ENCODE results near the gene PRSS22. TPM values are rescaled to one million over a fixed set of nuclear protein-coding genes. Genes with fewer than 3 reads are reported as not detected.

PRSS22 gene
- total and polyA plus RNA-seq, 2 donors (not counting 1 experiment from before 2014, with no cell fraction given) = not detected

- DNase-seq (no peak), ATAC-seq (ENCODE audit: low read depth) (no peak)
- Mint-ChIP-seq H3K27me3 (peaks cover 43% of the 10 kb centered on the region), H3K27ac (no peak overlapping the region), H3K4me3 (no peak overlapping the region), H3K9me3 (ENCODE audit: insufficient read depth) (no peaks in the 10 kb centered on the region), H3K4me1 (no peaks in the 10 kb centered on the region)
- Histone ChIP-seq H3K79me2 (ENCODE audit: control insufficient read depth, insufficient read depth, low read length) (no peaks in the 10 kb centered on the region), H3K4me3 (ENCODE audit: control extremely low read depth in 1 of 5, extremely low read depth in 1 of 5, insufficient read depth in 1 of 5, low read depth in 2 of 5, low read length in 4 of 5) (no peak overlapping the region), H4K20me1 (ENCODE audit: control insufficient read depth, insufficient read depth, low read length, poor library complexity, severe bottlenecking) (no peaks in the 10 kb centered on the region), H3K36me3 (replicated peaks in 1 of 2; ENCODE audit: control extremely low read depth in 1 of 2, control insufficient read depth in 1 of 2, extremely low read depth in 1 of 2, insufficient read depth in 2 of 2, low read length in 1 of 2) (no peaks in the 10 kb centered on the region), H2AFZ (ENCODE audit: insufficient read depth, low read depth, low read length, poor library complexity, severe bottlenecking) (no peak overlapping the region), H3K9ac (ENCODE audit: low read length) (no peak overlapping the region), H3K4me2 (replicated peaks; ENCODE audit: low read depth, low read length, poor library complexity, severe bottlenecking) (no peak overlapping the region), H3K27ac (ENCODE audit: low read length in 2 of 2) (no peak overlapping the region), H3K4me1 (ENCODE audit: control insufficient read depth in 2 of 2, insufficient read depth in 2 of 2, low read length in 2 of 2) (peaks cover 0 to 10% of the 10 kb centered on the region in 2 donors), H3K27me3 (replicated peaks in 1 of 4; ENCODE audit: control extremely low read depth in 1 of 4, control insufficient read depth in 3 of 4, insufficient read depth in 4 of 4, low read length in 3 of 4) (peaks cover 0 to 44% (median 4%) of the 10 kb centered on the region in 4 experiments), H3K9me3 (ENCODE audit: control extremely low read depth in 1 of 3, control insufficient read depth in 2 of 3, insufficient read depth in 1 of 3, low read length in 2 of 3) (no peaks in the 10 kb centered on the region)
- WGBS (ENCODE audit: insufficient coverage) = 55% methylated on average over 15 of the region's 22 CpGs
- intact Hi-C loops (cut with micrococcal nuclease) = no loop called here
- ChIA-PET CTCF (no interaction called here), POLR2A (no interaction called here)
- TF ChIP-seq, protein P1, sequence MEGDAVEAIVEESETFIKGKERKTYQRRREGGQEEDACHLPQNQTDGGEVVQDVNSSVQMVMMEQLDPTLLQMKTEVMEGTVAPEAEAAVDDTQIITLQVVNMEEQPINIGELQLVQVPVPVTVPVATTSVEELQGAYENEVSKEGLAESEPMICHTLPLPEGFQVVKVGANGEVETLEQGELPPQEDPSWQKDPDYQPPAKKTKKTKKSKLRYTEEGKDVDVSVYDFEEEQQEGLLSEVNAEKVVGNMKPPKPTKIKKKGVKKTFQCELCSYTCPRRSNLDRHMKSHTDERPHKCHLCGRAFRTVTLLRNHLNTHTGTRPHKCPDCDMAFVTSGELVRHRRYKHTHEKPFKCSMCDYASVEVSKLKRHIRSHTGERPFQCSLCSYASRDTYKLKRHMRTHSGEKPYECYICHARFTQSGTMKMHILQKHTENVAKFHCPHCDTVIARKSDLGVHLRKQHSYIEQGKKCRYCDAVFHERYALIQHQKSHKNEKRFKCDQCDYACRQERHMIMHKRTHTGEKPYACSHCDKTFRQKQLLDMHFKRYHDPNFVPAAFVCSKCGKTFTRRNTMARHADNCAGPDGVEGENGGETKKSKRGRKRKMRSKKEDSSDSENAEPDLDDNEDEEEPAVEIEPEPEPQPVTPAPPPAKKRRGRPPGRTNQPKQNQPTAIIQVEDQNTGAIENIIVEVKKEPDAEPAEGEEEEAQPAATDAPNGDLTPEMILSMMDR (IDR thresholded peaks at IDR 0.05) = no peak
- TF ChIP-seq EZH2 (IDR thresholded peaks at IDR 0.05; ENCODE audit: borderline replicate concordance, insufficient read depth, low read depth, low read length, poor library complexity, severe bottlenecking) = no peak
Measured at GRCh38 chr16:2835638-2836493, 22.1 kb downstream of the PRSS22 start.

DNA sequence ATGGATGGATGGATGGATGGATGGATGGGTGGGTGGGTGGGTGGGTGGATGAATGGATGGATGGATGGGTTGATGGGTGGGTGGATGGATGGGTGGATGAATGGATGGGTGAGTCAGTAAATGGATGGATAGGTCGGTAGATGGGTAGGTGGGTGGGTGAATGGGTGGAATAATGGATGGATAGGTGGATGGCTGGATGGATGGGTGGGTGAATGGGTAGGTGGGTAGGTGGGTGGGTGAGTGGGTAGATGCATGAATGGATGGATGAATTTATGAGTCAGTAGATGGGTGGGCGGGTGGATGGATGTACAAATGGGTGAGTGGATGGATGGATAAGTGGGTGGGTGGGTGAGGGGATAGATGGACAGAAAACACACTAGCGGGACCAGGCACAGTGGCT lies 23.0 kb downstream of the PRSS22 start:
- H3K27ac ChIP-seq (ENCODE audit: low read length in 2 of 2) = no peak overlapping the region
- Mint-ChIP-seq H3K9me3 (ENCODE audit: insufficient read depth) (no peaks in the 10 kb centered on the region), H3K27me3 (peaks cover 45% of the 10 kb centered on the region), H3K27ac (no peak overlapping the region), H3K4me3 (no peak overlapping the region), H3K4me1 (no peaks in the 10 kb centered on the region)
- H3K4me3 ChIP-seq (ENCODE audit: control extremely low read depth in 1 of 5, extremely low read depth in 1 of 5, insufficient read depth in 1 of 5, low read depth in 2 of 5, low read length in 4 of 5) = no peak overlapping the region
- ChIA-PET POLR2A (no interaction called here), CTCF (no interaction called here)
- peaks cover 0 to 49% (median 4%) of the 10 kb centered on the region in 4 experiments for H3K27me3 ChIP-seq (replicated peaks in 1 of 4; ENCODE audit: control extremely low read depth in 1 of 4, control insufficient read depth in 3 of 4, insufficient read depth in 4 of 4, low read length in 3 of 4)
- no peak overlapping the region for H2AFZ ChIP-seq (ENCODE audit: insufficient read depth, low read depth, low read length, poor library complexity, severe bottlenecking)
- no peaks in the 10 kb centered on the region for H4K20me1 ChIP-seq (ENCODE audit: control insufficient read depth, insufficient read depth, low read length, poor library complexity, severe bottlenecking)
- ATAC-seq (ENCODE audit: low read depth) (no peak), DNase-seq (no peak)
- H3K4me1 ChIP-seq (ENCODE audit: control insufficient read depth in 2 of 2, insufficient read depth in 2 of 2, low read length in 2 of 2) = peaks cover 0 to under 1% of the 10 kb centered on the region in 2 donors
- no peak overlapping the region for H3K9ac ChIP-seq (ENCODE audit: low read length)
- H3K4me2 ChIP-seq (replicated peaks; ENCODE audit: low read depth, low read length, poor library complexity, severe bottlenecking) = no peak overlapping the region
- H3K9me3 ChIP-seq (ENCODE audit: control extremely low read depth in 1 of 3, control insufficient read depth in 2 of 3, insufficient read depth in 1 of 3, low read length in 2 of 3) = no peaks in the 10 kb centered on the region
- no peaks in the 10 kb centered on the region for H3K36me3 ChIP-seq (replicated peaks in 1 of 2; ENCODE audit: control extremely low read depth in 1 of 2, control insufficient read depth in 1 of 2, extremely low read depth in 1 of 2, insufficient read depth in 2 of 2, low read length in 1 of 2)
- 91% methylated on average over 2 of the region's 3 CpGs for WGBS (ENCODE audit: insufficient coverage)
- TF ChIP-seq, protein P1 (IDR thresholded peaks at IDR 0.05) = no peak
- TF ChIP-seq EZH2 (IDR thresholded peaks at IDR 0.05; ENCODE audit: borderline replicate concordance, insufficient read depth, low read depth, low read length, poor library complexity, severe bottlenecking) = no peak
- H3K79me2 ChIP-seq (ENCODE audit: control insufficient read depth, insufficient read depth, low read length) = no peaks in the 10 kb centered on the region
- intact Hi-C loops (cut with micrococcal nuclease) = no loop called here

Measured in B cell (primary cell).